IPS-18c (cell line): ENCODE measurements around the gene CCDC28B.
A peak's percentile ranks its signal among the peaks of the same experiment; 100 is the strongest.

Experiments
- H3K4me3 ChIP-seq: 2 replicates; pipeline ENCODE4 v1.7.0; 2013; ENCODE audit warnings: low read depth, mild to moderate bottlenecking, low read length, moderate library complexity; ENCODE audit not compliant: insufficient read depth
- H3K9me3 ChIP-seq: one replicate; pipeline ENCODE4 v1.6.1; 2013; ENCODE audit warnings: mild to moderate bottlenecking, low read length, moderate library complexity; ENCODE audit not compliant: control insufficient read depth, insufficient read depth

CCDC28B gene

DNA sequence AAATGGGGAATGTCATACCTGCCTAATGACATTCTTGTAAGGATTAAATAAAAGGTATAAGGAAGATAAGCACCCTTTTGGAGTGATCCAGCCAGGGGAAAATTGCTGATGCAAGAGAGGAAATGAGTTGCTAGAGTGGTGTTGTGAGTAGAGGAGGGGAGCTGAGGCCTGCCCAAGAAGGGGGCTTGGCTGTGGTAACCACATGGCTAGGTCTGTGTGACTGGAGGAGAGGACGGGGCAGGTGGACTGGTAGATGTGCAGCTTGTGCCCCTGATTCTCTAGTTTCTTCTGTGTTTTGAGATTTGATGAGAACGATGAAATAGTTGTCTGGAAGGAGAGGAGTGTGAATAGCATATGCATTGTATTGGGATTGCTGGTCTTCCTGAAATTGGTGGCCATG, 14.3 kb upstream of the CCDC28B start:
- H3K4me3 ChIP-seq: no peak overlapping the region
- H3K9me3 ChIP-seq: peaks cover 4% of the 10 kb centered on the region

DNA sequence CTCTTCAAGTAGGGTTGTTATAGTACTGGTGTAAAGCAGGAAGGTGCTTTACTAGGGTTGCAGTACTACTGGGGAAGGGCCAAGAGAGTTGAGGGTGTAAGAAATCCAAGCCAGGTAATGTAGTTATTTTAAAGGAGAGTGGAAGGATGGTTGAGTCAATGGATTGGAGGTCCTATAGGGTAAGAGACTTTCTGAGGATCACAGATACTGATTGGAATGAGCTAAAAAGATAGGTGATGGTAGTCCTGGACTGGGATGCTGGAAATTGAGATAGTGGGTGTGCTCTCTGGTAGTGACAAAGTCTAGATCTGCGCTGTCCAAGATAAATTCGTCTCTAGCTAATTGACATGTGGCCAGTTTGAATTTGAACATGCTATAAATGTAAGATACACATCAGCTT, 13.9 kb upstream of the CCDC28B start:
- H3K4me3 ChIP-seq: no peak overlapping the region
- peaks cover 4% of the 10 kb centered on the region for H3K9me3 ChIP-seq

DNA sequence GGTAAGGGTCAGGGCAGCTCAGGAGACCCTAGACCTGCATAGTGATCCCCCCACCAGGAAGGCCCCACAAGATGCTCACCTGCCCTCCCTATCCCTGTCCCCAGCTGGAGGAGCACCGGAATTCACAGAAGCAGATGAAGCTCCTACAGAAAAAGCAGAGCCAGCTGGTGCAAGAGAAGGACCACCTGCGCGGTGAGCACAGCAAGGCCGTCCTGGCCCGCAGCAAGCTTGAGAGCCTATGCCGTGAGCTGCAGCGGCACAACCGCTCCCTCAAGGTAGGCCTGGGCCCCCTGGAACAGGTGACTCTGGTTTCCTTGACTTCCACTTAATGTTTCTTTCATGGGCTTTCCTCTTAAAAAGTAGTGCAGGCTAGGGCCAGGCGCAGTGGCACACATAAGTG, 12.5 kb upstream of the CCDC28B start:
- Histone ChIP-seq H3K9me3 (peaks cover 4% of the 10 kb centered on the region), H3K4me3 (no peak overlapping the region)

DNA sequence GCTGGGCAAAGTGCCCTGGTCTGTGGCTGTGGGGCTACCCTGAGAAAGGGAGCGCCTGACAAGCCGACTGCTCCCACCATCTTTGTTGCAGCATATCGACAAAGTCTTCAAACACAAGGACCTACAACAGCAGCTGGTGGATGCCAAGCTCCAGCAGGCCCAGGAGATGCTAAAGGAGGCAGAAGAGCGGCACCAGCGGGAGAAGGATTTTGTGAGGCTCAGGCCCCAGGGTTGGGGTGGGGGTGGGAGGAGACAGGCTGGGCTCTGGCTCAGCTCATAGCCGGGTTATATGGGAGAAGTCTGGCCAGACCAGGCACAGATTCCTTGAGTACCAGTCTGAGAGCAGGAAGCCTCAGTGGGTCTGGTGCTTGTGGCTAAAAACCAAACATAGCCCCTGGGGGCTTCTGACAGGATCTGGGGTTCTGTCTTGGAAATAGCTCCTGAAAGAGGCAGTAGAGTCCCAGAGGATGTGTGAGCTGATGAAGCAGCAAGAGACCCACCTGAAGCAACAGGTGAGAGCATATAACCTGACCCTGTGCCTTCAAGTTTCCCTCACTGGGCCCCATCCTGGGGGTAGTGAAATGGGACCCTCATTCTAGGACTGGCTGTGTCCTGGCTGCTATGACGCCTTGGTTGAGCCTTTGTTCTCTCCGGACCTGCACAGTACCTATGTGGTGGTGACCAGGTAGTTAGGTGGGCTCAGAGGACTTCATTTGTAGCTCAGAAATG, 8.0 kb upstream of the CCDC28B start:
- Histone ChIP-seq H3K4me3 (no peak overlapping the region), H3K9me3 (peaks cover 4% of the 10 kb centered on the region)

DNA sequence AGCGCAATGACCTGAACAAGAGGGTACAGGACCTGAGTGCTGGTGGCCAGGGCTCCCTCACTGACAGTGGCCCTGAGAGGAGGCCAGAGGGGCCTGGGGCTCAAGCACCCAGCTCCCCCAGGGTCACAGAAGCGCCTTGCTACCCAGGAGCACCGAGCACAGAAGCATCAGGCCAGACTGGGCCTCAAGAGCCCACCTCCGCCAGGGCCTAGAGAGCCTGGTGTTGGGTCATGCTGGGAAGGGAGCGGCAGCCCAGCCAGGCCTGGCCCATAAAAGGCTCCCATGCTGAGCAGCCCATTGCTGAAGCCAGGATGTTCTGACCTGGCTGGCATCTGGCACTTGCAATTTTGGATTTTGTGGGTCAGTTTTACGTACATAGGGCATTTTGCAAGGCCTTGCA, 5.4 kb upstream of the CCDC28B start:
- Histone ChIP-seq H3K9me3 (peaks cover 2% of the 10 kb centered on the region), H3K4me3 (no peak overlapping the region)

DNA sequence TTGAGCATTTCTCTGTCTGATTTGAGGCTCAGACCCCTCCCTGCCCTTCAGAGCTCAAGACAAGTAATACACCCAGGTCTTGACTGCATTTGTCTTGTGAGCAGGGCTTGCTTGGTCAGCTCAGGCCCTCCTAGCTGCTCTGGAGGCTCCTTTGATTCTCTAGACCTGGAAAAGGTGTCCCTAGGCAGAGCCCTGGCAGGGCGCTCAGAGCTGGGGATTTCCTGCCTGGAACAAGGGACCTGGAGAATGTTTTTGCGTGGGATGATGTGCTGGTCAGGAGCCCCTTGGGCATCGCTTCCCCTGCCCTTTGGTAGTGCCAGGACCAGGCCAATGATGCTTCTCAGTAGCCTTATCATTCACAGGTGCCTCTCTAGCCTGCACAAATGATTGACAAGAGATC, 4.9 kb upstream of the CCDC28B start:
- no peaks in the 10 kb centered on the region for H3K9me3 ChIP-seq
- no peak overlapping the region for H3K4me3 ChIP-seq

DNA sequence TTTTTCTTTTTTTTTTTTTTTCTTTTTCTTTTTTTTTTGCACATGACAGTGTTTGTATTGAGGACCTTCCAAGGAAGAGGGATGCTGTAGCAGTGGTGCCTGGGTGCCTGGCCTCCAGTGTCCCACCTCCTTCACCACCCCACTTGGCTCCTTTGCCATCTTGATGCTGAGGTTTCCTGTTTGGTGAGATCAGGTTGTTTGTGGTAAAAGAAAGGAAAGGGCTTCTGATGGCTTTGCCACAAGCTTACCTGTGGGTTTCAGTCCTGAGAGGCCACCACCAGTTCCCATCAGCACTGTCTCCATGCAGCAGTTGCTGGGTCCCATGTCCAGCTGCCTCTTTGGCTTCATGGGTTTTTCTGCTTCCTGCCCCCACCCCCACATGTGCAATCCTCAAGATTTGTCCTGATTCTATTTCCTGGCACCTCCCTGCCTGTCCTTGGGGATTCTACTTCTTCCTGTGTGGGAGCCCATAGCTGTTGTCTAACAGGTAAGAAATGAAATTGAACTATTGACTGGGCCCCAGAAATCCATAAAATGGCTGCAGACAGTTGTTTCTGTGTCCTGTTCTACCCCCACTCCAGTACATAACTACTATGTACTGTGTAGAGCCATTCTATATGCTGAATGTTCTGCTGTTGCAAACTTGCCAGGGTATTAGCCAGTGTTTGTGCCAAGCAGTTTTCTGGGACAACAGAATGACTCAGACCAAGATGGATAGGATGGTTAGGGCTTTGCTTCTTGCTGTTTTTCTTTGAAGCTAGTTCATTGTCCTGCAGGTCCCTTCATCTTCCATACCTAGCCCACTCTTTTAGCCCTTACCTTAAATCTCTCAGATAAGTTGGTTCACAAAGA, 4.2 kb upstream of the CCDC28B start:
- Histone ChIP-seq H3K4me3 (no peak overlapping the region), H3K9me3 (no peaks in the 10 kb centered on the region)

DNA sequence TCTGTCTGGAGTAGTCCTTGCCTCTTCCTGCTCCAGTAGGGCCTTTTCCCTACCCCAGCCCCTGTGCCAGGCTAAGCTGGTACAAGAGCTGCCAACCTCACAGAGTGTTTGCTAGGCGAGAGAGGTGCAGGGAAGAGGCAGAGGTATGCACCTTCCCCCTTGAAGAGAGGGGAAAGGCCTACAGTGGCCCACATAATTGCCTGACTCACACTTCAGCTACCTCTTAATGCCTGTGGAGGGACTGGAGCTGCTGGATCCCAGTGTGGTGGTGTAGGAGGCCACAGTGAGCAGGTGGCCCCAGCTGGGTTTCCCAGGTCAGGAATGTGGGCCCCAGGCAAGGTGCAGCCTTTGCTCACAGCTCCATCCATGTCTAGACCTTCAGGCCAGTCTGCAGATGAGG, 3.3 kb upstream of the CCDC28B start:
- Histone ChIP-seq H3K9me3 (no peaks in the 10 kb centered on the region), H3K4me3 (no peak overlapping the region)

DNA sequence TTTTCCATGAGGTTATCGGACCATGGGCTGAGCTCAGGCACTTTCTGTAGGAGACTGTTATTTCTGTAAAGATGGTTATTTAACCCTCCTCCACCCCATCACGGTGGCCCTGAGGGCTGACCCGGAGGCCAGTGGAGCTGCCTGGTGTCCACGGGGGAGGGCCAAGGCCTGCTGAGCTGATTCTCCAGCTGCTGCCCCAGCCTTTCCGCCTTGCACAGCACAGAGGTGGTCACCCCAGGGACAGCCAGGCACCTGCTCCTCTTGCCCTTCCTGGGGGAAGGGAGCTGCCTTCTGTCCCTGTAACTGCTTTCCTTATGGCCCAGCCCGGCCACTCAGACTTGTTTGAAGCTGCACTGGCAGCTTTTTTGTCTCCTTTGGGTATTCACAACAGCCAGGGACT, 2.6 kb upstream of the CCDC28B start:
- H3K9me3 ChIP-seq: no peaks in the 10 kb centered on the region

DNA sequence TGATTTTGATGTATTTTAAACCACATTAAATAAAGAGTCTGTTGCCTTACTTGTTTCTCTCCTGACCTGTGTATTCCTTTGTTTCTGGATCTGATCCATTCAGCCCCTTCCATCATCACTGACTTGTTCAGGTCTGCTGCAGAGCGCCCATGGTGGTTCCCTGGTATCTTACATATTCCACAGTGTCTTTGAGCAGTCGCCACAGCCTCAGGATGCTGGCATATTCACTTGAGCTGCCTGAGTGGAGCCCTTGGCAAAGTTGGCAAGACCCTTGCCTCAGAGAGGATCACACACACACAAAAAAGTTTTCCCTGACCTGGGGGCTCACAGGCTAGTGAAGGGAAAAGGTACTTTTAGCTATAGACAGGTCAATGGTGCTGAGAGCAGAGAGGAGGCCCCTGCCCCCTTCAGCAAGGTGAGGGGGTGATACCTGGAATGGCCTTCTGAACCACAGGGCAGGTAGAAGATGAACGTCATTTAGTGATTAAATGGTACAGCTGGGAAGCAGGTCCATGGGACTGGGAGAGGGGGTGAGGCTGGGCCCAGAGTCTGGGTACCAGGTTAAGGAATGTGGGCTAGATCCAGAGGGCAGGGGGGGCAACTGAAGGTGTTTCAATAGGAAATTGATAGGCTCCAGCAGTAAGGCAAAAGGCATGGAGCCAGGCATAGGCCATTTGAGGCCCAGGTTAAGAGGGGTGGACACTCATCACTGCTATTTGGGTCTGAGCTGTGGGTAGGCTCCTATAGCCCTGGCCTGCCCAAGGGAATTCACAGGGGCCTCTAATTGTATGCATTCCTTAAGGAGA, 2.0 kb upstream of the CCDC28B start:
- no peak overlapping the region for H3K4me3 ChIP-seq
- H3K9me3 ChIP-seq: no peaks in the 10 kb centered on the region

More for the DNA sequence above, 2.6 kb upstream of the CCDC28B start:
- H3K4me3 ChIP-seq: no peak overlapping the region

DNA sequence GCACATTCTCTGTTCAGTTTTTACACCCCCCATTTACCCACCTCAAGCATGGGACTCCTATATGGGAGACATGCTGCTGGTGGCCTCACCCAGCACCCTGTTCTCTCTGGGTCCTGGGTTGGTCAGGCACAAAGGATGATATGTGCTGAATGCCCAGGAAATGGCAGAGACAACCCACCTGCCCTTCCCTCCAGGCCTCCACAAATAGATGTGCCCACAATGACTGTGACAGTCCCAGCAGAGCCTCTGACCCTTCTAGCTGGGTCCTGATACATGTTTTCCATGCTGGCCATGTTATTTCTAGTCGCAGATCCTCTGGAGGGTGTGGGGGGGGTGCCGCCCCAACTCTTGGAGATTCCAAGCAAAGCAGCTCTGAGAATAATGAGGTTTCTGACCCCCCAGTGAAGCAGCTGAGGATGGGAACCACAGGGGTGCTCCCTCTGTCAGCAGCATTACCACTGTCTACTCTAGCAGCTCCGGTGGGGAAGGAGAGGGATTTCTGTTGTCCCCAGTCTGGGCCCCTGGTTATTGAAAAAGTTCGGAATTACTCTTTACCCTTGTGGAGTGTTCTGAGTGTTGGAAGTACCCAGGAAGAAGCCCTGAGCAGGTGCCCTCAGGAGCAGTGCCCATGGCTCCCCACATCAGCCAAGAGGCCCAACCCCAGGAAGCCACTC, 1.2 kb upstream of the CCDC28B start:
- 0 out of 2 replicates have a peak overlapping the region, but pooled peaks have one; percentile 34 for H3K4me3 ChIP-seq
- no peaks in the 10 kb centered on the region for H3K9me3 ChIP-seq

DNA sequence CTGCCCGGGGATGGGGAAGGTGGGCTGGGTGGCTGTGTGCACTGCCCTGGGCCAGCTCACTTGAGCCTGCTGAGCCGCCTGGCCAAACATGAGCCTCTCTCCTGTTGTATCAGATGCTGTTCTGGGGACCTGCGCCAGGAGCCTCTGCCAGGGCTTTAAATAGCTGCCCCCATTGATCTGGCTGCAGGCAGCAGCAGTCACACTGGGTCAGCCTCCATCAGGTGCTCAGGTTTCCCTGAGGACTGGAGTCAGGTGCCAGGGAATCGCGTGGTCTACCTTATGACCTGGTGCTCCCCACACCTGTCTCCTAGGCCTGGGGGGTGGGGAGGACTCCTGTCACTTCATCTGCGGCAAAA, 700 bp upstream of the CCDC28B start:
- Histone ChIP-seq H3K9me3 (no peaks in the 10 kb centered on the region), H3K4me3 (peak overlapping the region; percentile 34; the same call in 1 of the 2 replicates)

DNA sequence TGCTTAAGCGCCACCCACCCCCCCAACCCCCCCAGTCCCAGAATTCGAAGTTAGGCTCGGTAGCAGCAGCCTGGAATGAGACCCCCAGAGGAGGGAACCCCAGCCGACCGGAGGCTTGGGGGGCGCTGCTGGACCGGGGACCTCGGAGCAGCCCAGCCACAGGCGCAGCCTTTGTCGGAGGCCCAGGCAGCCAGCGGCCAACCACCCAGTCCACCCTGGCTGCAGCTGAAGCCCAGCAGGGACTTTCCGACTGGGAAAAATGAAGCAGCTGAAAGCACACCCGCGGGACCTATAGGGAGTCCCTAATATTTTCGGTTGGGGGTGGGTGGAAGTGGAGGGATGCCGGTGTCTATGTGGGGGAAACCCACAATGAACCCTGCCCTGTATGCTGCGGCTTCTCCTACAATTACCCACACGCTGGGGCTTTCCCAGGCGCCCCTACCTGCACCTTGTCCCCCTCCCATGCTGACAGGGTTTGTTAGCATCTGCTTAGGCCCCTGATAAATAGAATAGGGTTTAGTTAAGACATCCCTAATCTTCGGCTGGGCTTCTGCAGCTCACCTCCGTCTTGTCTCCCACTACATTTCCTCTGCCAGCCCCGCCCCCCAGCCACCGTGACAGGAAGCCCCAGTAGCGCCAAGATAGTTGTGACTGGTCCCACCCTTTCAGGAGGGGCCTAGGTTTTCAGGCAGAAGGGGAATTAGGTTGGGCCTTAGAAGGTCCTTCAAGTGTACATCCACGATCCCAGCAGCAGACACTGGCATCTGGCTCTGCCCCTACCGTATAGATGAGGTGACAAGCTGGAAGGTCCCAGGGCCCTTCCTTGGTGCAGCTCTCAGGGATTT, 838 bp downstream of the CCDC28B start:
- Histone ChIP-seq H3K4me3 (peak overlapping the region; percentile 55), H3K9me3 (no peaks in the 10 kb centered on the region)

DNA sequence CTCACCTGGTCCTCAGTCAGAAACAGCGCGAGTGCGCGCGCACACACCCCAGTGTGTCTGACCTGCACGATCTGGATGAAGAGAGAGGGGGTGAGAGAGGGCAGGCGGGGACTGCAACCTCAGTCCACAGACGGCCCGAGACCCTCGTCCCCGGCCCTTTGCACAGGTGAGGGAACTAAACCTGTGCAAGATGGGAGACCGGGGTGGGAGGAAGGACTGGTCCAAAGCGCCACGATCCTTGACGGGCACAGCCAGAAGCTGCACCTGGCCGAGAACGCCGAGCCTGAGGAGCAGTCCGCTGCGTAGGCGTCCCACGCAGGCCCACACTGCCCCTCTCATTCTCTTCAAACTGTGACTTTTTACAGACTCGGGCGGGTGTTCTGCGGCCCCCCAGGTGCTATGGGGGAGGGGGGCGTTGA, 4.6 kb downstream of the CCDC28B start:
- Histone ChIP-seq H3K4me3 (peak overlapping the region; percentile 92), H3K9me3 (no peaks in the 10 kb centered on the region)

DNA sequence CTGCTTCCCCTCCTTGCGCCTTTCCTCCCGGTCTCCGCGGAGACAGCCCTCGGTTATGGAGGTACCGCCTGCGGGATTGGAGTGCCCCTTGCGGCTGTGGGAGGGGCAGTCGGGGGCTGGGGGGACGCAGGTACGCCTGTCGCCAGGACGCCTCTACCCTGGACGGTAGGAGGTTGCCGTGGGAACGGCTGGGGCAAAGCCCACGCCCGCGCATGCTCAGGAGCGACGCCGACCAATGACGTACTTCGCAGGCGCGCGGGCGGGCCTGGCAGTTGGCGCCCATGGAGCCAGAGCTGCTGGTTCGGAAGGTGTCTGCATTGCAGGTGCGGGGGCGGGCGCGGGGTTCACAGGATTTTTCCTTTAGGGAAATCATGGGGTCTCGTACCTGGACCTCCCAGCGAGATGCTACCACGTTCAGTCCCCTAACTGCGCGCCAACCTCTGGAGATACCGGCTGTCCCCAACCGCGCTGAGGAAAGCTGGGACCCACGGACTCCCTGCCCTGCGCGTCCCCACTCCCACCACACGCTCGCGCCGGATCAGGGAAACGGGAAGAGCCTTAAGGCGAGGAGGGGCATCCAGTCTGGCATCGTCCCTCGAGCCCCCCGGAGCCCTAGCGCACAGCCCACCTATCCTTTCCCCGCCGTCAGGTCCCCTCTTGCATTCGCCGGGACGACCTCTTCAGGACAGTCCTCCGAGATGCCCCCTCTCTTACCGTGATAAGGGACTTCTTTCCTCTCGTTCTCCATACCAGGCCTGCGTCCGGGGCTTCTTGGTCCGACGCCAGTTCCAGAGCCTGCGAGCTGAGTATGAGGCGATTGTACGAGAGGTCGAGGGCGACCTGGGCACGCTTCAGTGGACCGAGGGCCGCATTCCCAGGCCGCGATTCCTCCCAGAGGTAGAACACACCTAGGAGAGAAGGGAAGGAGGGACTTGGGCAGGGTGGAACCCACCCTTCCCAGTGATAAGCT, 5.3 kb downstream of the CCDC28B start, which contains the start of gene IQCC:
IQCC (plus strand) TSS at position 271 of the 970 bp plus-strand sequence; CDS start at position 282, 11 bp downstream.
- no peaks in the 10 kb centered on the region for H3K9me3 ChIP-seq

More for the DNA sequence above, 5.3 kb downstream of the CCDC28B start, which contains the start of gene IQCC:
- H3K4me3 ChIP-seq: peak within 1 kb of the TSS; percentile 92
